HPDE6-E6E7 (cell line): ENCODE results near the gene ZCCHC14.
"Not testable (repeated sequence)": the region's sequence is repeated elsewhere in the genome, so short reads cannot be mapped to it uniquely, and the experiment has no call there.

Experiments
- DNase-seq: peaks from one replicate; pipeline ENCODE4 v3.0.0; 2011; ENCODE audit warnings: missing footprints; ENCODE audit errors: extremely low spot score

The ZCCHC14 gene

DNA sequence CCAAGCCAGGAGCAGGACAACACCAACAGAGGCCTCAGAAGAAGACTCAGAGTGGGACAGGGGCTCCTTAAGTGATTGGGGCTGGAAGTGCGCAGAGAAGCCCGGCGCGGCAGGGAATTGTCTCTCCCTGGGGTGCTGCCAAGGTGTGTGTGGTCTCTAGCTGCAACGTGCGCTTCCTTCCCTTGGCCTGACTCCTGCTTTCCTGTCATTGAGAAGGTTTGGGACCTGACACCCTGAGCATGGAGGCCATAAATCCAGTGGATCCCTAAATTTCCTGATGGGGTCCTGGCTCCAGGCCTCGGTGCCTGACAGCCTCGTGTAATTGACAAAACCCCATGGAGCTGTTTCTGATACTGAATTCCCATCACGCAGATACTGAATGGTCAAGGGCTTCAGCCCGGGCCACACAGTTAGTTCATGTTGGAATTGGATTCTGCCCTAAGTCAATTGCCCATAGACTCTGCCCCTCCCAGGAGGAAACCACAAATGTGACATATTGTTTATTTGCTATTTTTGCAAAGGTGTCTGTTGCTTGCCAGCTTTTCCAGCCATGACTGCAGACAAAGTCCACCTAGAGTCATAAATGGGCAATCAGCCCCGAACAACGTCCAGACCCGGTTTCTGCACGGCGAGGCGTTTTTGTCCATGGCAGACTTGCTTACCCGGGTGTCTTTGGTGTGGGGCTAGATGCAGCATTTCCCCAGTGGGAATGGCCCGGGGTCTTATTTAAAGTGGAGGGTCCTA is 4.4 kb upstream of the ZCCHC14 start:
- not testable (repeated sequence) for DNase-seq

DNA sequence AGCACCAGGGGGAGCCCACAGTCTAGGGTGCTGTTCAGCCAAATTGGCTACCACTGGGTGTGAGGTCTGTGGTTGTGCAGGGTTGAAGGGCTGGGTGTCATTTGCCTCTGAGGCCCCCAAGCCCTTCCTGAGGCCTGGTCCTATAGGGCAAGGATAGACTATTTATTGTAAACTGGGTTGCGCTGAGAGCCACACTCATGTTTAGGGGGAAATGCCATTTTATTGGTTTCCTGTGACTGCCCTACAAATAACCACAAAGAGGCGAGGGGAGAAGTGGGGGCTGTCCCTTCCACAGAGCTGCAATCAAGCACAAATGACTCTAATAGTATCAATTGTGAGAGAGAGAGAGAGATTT is 3.6 kb upstream of the ZCCHC14 start:
- DNase-seq: no peak

DNA sequence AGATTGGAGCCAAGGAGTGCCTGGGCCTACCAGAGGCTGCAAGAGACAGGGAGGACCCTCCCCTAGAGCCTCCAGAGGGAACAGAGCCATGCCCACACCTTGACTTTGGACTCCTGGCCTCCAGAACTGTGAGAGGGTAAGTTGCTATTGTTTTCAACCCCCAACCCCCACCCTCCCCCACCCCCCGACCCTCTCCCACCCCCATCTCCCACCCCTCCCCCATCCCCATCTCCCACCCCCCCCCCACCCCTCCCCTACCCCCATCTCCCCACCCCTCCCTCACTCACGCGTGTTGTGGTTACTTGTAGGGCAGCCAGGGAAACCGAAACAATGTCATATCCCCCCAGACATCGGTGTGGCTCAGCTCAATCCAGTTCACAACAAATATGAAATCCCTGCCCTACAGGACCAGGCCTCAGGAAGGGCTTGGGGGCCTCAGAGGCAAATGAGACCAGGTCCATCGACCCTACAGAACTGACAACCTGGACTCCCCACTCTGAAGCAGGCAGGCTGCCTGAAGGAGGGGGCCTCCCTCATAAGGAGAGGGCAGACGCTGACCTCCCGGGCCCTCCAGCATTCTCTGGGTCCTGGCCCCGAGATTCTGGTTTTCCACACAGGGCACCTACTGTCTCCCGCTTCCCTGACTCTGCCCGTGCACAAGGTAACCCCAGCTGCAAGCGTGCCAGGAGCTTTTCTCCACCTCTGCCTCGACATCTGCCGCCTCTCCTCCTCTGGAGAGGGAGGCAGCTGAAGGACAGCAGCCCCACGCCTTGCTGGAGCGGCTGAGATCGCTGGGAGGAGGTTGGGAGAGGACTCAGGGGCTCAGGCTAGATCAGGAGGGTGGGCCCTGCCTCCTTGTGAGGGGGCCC is 3.0 kb upstream of the ZCCHC14 start:
- DNase-seq: no peak

GRCh38 chr16:87493608-87494280 is 920 bp upstream of the ZCCHC14 start:
- no peak for DNase-seq

- DNase-seq: no peak
These were observed 563 bp downstream of the ZCCHC14 start for GRCh38 chr16:87492291-87492630.

DNA sequence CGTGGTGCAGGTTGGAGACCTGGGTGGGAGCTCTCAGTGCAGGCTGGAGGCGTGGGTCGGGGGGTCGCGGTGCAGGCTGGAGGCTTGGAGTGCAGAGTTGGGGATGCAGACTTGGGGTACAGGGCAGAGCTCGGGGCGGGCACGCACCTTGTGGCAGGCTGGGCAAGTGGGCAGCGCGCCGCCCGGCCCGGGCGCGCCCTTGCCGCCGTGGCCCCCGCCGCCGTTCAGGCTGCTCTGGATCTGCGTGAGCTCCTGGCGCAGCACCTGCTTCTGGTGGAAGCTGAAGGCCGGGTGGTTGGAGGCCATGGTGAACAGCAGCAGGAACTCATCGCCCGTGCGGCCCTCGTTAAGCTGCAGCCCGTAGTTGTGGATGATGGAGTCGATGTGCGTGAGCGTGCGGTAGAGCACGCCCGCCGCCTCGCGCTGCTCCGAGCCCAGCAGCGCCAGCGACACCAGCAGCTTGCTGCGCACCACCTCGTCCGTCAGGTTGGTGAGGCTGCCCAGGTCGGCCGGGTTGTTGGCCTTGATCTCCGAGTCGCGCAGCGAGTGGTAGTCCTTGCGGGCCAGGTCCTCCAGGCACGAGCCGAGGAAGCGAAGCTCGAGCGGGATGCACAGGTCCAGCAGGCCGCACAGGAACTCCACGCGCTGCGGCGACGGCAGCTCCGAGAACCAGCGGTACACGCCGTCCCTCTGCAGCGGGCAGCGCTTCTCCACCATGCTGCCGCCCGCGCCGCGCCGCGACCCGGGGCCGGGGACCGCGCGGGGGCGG is 1.1 kb downstream of the ZCCHC14 start:
- no peak for DNase-seq

DNA sequence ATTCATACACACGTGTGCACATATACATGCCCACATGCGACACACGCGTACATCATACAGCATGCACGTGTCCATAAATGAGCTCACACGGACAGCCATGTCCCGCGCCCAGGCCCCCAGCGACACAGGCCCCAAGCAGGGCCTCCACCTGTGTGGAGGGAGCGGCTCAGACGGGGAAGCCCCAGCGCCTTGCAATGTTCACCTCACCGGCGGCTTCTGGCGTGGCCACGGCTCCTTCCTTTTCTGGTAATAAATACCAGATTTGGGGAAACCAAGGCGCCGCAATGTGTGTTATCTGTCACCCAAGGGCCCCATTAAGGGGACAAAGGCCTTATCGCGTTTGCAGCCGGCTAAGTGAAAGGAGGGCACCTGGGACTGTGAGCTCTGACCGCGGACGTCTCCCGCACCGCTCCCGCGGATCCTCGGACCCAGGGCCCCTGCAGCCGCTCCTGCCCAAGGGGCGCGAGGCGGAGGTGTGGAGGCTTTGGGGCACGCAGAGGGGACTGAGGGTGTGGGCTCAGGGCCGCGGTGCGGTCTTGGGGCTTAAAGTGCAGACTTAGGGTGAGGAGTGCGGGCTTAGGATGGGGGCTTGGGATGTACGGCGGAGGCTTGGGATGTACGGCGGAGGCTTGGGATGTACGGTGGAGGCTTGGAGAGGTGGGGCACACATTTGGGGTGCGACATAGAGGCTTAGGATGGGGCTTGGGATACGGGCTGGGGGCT is 1.9 kb downstream of the ZCCHC14 start:
- peak; percentile 35 for DNase-seq

DNA sequence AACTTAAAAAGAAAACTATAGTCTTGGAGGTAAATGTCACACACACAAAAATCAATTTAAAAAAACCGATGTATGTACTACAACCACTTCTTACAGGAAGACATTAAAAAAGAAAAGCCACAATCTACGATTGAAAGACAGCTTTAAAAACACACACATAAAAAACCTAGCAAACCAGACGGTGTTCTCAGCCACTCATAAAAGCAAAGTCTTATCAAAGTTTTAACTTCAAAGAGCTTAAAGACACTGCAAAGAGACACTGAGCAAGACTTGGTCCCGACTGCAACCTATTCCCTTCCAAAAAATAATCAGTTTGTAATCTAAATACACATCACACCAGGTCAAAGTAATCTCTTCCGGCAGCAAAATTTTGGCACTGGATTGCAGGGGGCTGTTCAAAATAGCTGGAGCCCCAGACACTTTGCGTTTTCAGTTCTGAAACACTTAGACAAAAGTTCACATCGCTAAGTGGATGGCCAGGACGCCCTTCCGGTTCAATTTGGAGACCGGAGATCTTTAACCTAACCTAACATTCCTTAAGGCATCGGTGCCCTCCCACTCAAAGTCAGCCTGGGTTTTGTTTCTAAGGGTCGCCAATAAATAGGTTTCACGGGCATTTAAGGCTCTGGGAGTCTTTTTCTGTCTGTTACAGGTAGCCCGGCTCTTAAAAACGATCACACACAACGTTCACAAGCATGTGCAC is 2.6 kb downstream of the ZCCHC14 start:
- DNase-seq: no peak

DNA sequence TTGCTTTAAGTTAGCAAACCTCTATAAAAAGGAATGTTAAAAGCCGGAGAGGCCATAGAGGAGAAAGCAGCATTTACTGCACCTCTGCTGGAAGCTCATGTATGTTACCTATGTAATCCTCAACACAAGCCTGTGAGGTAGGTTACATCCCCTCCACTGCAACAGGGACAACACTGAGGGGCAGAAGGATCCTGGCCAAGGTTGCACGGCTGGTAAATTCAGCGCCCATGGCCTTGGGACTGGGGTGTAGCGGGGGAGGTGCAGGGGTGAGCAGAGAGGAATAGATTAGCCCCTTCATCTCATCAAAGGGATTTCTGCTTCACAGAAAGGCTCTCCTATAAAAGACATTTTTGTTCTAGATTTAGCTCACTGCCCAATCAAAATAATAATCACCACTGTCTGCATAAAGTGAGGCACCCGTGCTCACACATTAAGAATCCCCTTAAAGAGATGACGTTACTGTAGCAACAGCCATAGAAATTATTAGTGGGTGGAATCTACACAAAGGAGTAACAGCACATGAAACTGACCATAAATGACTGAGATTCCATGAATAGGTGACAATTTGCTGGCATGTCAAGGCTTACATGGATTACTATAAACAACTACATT is 3.3 kb downstream of the ZCCHC14 start:
- no peak for DNase-seq

DNA sequence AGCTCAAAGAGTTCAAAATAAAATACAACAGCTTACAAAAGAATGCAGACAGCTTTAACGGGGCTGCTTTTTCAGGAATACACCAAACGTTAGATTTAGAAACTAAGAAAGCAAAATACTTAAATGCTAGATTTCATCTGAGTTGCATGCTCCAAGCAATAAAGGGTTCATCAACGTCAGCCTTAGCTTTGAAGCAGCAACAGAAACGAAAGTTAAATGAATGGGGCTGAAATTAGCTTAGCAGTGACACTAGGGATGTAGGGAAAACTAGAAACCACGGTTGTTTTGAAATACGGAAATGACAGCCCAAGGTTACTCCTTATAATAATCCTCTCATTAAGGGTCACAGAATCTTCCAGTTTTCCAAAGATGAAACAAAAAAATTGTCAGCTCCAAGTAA is 3.9 kb downstream of the ZCCHC14 start:
- DNase-seq: not testable (repeated sequence)

GRCh38 chr16:87487361-87487924 is 5.4 kb downstream of the ZCCHC14 start:
- DNase-seq: peak; percentile 60

DNA sequence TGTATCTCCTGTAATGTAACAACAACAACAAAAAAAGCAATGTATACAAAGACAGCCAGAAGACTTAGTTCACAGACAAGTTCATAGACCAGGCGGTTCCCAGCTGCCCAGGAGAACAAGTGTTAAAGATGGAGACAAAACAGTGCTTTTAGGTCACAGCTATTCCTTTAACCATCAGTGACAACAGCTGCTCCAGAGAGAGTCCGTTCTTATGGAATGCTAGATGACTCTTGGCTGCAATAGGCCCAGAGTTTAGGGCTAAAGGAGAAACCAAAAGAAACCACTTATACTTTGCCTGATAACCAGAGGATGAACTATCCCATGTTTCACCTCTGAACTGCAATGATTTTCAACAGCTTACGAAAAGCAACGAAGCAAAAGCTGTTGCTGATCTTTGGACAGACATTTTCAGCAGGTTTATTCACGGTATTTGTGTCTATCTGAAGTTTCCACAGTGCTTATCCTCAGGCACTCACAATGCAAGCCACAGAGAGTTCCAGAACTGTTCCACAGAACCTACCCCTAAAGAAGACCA is 6.0 kb downstream of the ZCCHC14 start:
- no peak for DNase-seq

DNA sequence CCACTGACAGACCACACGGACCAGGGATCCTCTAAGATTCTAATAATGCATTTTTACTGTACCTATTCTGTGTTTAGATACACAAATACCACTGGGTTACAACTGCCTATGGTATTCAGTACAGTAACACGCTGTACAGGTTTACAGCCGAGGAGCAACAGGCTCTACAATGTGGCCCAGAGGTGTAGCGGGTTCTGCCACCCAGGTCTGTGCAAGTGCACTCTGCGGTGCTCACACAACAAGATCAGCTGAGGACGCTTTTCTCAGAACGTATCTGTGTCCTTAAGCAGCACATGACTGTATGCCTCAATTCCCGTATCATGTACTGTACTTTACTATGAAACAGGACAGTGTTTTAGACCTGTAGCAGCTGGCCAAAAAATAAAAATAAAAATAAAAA is 6.5 kb downstream of the ZCCHC14 start:
- no peak for DNase-seq

- DNase-seq: not testable (repeated sequence)
These were observed 7.0 kb downstream of the ZCCHC14 start for GRCh38 chr16:87485792-87486191.

- DNase-seq: no peak
These were observed 8.1 kb downstream of the ZCCHC14 start for GRCh38 chr16:87484487-87485331.

DNA sequence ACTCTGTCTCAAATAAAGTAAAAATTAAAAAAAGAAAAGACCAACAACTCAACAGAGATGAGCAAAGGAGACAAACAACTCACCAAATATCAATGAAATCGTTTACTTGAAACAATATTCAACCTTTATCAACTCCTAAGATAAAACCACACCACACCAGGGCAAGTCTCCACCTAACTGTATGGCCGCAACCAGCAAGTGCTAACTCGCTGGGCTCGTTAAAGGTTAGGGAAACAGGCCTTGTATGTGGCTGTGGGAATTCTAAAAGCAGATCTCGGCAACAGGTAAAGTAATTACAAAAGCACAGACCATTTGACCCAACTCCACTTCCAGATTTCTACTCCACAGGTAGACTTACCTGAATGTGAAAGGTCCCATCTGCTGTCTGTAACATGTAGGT is 9.3 kb downstream of the ZCCHC14 start:
- DNase-seq: no peak

GRCh38 chr16:87482670-87483069 is 10.2 kb downstream of the ZCCHC14 start:
- not testable (repeated sequence) for DNase-seq

- no peak for DNase-seq
These were observed 10.6 kb downstream of the ZCCHC14 start for GRCh38 chr16:87482266-87482665.

- not testable (repeated sequence) for DNase-seq
These were observed 11.1 kb downstream of the ZCCHC14 start for GRCh38 chr16:87481711-87482110.
